Measurements from ENCODE around the gene ATAT1. TPM values are rescaled to one million over a fixed set of nuclear protein-coding genes. Genes with fewer than 3 reads are reported as not detected.
"Not testable (repeated sequence)": the region's sequence is repeated elsewhere in the genome, so short reads cannot be mapped to it uniquely, and the experiment has no call there.

Gene ATAT1
- total RNA-seq, 1 donor from 2014 or later, result 2.7 TPM

DNA sequence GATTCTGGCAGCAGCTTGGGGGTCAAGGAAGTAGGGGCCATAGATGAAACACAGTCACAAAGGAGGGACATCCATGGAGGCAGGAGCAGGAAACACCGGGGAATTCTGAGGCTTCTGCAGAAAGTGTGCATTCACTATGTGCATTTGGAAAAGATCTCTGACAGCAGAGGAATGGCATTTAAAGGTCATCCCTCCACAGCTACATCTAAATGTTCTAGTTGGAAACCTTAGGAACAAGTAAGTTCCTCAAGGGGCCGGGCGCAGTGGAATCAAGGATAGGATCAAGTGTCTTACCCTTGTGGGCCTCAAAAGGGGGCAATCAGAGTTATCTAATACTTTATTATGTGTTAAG, 29.0 kb downstream of the ATAT1 start:
- TF ChIP-seq, protein P1, sequence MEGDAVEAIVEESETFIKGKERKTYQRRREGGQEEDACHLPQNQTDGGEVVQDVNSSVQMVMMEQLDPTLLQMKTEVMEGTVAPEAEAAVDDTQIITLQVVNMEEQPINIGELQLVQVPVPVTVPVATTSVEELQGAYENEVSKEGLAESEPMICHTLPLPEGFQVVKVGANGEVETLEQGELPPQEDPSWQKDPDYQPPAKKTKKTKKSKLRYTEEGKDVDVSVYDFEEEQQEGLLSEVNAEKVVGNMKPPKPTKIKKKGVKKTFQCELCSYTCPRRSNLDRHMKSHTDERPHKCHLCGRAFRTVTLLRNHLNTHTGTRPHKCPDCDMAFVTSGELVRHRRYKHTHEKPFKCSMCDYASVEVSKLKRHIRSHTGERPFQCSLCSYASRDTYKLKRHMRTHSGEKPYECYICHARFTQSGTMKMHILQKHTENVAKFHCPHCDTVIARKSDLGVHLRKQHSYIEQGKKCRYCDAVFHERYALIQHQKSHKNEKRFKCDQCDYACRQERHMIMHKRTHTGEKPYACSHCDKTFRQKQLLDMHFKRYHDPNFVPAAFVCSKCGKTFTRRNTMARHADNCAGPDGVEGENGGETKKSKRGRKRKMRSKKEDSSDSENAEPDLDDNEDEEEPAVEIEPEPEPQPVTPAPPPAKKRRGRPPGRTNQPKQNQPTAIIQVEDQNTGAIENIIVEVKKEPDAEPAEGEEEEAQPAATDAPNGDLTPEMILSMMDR (IDR thresholded peaks at IDR 0.05; ENCODE audit: borderline replicate concordance), result no peak
- no peaks in the 10 kb centered on the region for H3K27me3 ChIP-seq (ENCODE audit: low read depth)
- intact Hi-C loops (cut with micrococcal nuclease), result no loop called here
- H3K4me1 ChIP-seq, result no peaks in the 10 kb centered on the region
- H3K4me3 ChIP-seq, result no peak overlapping the region
- H3K9me3 ChIP-seq (replicated peaks), result no peaks in the 10 kb centered on the region
- no peak overlapping the region for H3K27ac ChIP-seq (replicated peaks)
- H3K36me3 ChIP-seq, result peaks cover 100% of the 10 kb centered on the region
- no peak for DNase-seq

DNA sequence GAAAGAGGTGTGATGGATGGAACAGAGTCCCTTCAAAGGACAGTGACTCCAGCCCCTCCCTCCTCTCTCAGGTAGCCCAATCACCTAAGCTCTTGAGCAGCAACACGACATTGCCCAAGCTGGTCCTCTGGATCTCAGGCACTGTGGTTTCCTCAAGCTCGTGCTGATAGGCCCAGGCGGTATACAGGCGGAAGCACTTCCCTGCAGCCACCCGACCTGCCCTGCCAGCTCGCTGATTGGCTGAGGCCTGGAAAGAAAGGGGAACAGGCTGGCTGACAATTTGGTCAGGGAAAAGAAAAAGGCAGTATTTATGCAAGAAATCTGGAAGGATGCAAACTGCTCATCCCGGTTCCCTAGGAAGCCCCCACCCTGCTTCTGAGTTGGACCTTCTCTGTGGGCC, 29.8 kb downstream of the ATAT1 start:
- DNase-seq, result no peak
- Histone ChIP-seq H3K27ac (replicated peaks) (no peak overlapping the region), H3K4me3 (no peak overlapping the region), H3K4me1 (no peaks in the 10 kb centered on the region), H3K9me3 (replicated peaks) (no peaks in the 10 kb centered on the region), H3K27me3 (ENCODE audit: low read depth) (no peaks in the 10 kb centered on the region), H3K36me3 (peaks cover 100% of the 10 kb centered on the region)
- intact Hi-C loops (cut with micrococcal nuclease), result no loop called here
- TF ChIP-seq, protein P1 (IDR thresholded peaks at IDR 0.05; ENCODE audit: borderline replicate concordance), result no peak

DNA sequence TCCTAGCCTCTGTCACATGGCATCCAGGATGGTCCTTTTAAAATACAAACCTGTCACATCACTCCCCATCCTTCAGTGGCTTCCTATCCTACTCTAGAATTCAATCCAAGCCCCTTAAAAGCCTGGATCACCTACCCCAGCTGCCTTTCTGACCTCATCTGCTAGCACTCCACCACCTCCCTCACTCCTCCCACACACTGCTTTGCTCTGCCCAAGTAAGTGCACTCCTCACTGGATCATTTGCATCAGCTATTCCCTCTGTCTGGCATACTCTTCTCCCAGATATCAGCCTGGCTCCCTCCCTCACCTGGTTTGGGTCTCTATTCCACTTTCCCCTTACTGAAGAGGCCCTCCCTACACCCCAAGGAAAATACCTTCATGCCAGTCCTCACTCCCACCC, 30.8 kb downstream of the ATAT1 start:
- TF ChIP-seq, protein P1 (IDR thresholded peaks at IDR 0.05; ENCODE audit: borderline replicate concordance), result no peak
- no peak overlapping the region for H3K4me3 ChIP-seq
- intact Hi-C loops (cut with micrococcal nuclease), result no loop called here

DNA sequence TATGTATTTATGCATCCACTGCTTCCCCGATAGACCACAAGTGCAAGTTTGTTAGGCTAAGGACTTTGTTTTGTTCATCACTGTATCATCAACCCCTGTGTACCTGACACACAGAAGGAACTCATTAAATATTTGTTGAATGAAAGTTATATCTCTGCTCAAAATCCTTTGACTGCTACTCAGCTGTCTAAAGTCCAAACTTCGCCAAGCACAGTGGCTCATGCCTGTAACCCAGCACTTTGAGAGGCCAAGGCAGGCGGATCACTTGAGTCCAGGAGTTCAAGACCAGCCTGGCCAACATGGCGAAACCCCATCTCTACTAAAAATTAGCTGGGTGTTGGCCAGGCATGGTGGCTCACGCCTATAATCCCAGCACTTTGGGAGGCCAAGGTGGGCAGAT, 31.2 kb downstream of the ATAT1 start:
- H3K4me3 ChIP-seq; intact Hi-C loops (cut with micrococcal nuclease); DNase-seq; H3K9me3 ChIP-seq (replicated peaks); H3K27me3 ChIP-seq (ENCODE audit: low read depth); H3K27ac ChIP-seq (replicated peaks); H3K4me1 ChIP-seq: not testable (repeated sequence)
- H3K36me3 ChIP-seq, result peaks cover 100% of the 10 kb centered on the region

More for the DNA sequence above, 30.8 kb downstream of the ATAT1 start:
- peaks cover 100% of the 10 kb centered on the region for H3K36me3 ChIP-seq
- H3K4me1 ChIP-seq, result no peaks in the 10 kb centered on the region
- H3K9me3 ChIP-seq (replicated peaks), result no peaks in the 10 kb centered on the region
- H3K27ac ChIP-seq (replicated peaks), result no peak overlapping the region
- no peak for DNase-seq
- H3K27me3 ChIP-seq (ENCODE audit: low read depth), result no peaks in the 10 kb centered on the region

DNA sequence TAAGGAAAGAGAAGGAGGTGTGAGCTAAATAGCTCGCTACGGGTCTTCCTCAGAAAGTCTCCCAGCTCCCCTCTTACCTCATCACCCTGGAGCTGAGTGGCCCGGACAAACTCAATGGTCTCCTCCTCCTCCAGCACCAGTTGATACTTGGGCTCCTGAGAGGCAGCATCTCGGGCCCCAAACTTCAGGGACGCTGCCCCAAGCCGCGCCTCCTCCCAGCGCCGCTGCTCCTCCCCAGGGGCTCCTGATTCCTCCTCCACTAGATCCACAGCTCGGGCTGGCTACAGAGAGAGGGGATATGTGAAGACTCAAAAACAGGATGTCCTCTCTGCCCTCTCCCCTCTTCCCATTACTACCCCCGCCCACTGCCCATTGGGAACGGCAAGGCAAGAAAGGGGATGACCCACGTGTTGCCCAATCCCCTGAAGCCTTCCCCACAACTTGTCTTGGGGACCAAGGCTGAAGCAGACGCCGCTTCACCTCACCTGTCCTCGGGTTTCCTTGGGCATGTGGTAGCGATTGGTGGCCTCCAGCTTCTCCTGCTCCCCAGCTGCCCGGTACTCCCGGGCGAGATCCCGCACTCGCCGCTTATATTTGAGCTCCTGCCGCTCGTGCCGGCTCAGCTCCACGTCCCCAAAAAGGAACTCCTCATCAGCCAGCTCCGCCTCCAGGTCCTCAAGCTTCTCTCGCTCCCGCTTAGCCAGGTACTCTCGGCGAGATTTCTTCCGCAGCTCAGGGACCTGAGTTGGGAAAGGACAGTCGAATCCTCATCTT, 38.5 kb downstream of the ATAT1 start:
- Histone ChIP-seq H3K36me3 (peaks cover 100% of the 10 kb centered on the region), H3K27ac (replicated peaks) (no peak overlapping the region), H3K4me1 (no peaks in the 10 kb centered on the region), H3K4me3 (no peak overlapping the region), H3K27me3 (ENCODE audit: low read depth) (no peaks in the 10 kb centered on the region), H3K9me3 (replicated peaks) (no peaks in the 10 kb centered on the region)
- intact Hi-C loops (cut with micrococcal nuclease), result no loop called here
- DNase-seq, result no peak
- TF ChIP-seq, protein P1 (IDR thresholded peaks at IDR 0.05; ENCODE audit: borderline replicate concordance), result no peak

DNA sequence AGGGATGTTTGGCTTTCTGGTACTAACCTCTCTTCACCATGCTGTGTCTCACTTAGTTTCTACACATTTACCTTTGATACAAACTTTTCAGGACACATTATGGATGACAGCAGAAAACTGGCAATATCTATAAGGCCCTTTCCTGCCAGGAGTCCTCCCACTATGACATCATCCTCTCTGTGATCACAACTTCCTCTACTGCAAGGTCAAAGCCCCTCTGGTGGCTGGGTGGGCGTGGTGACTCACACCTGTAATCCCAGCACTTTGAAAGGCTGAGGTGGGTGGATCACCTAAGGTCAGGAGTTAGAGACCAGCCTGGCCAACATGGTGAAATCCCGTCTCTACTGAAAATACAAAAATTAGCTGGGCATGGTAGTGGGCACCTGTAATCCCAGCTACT, 39.6 kb downstream of the ATAT1 start:
- peaks cover 97% of the 10 kb centered on the region for H3K36me3 ChIP-seq
- H3K4me3 ChIP-seq; H3K27me3 ChIP-seq (ENCODE audit: low read depth); DNase-seq; H3K9me3 ChIP-seq (replicated peaks); intact Hi-C loops (cut with micrococcal nuclease); H3K27ac ChIP-seq (replicated peaks); H3K4me1 ChIP-seq: not testable (repeated sequence)

All from left ventricle myocardium inferior (tissue), 1 donor.